Thyroid gland (tissue), 4 donors: ENCODE data around the gene SP140. TPM values are rescaled to one million over a fixed set of nuclear protein-coding genes. Genes with fewer than 3 reads are reported as not detected.

Experiments
- DNase-seq, 2 donors: peaks; one replicate each; pipeline ENCODE4 v3.0.0-alpha.2; 2019
- H3K27ac ChIP-seq, 3 donors: fragments of 200-600 bp; sonication (generic); 1 replicate in 2 of 3; 2 replicates in 1 of 3; pipeline ENCODE4 v1.5.1; 2016 to 2019; ENCODE audit warnings: mild to moderate bottlenecking in 1 of 3, moderate library complexity in 1 of 3
- H3K27me3 ChIP-seq: fragments of 200-600 bp; sonication (generic); one replicate; pipeline ENCODE4 v1.5.1; 2019
- H3K36me3 ChIP-seq, 2 donors: fragments of 200-600 bp; sonication (generic); one replicate each; pipeline ENCODE4 v1.5.1; 2016 to 2019
- H3K4me1 ChIP-seq, 2 donors: fragments of 200-600 bp; sonication (generic); one replicate each; pipeline ENCODE4 v1.5.1; 2017 to 2019
- H3K4me3 ChIP-seq, 3 donors: fragments of 200-600 bp; sonication (generic); replicated peaks in 1 of 3; 1 replicate in 2 of 3; 2 replicates in 1 of 3; pipeline ENCODE4 v1.5.1; 2016; ENCODE audit warnings: mild to moderate bottlenecking in 1 of 3
- H3K9me3 ChIP-seq: fragments of 200-600 bp; sonication (generic); one replicate; pipeline ENCODE4 v1.5.1; 2017
- POLR2A ChIP-seq, 2 donors: fragments of 450-650 bp; IDR thresholded peaks; one replicate each; pipeline ENCODE4 v1.6.1; 2017; ENCODE audit warnings: antibody characterized with exemption in 2 of 2, mild to moderate bottlenecking in 2 of 2, moderate library complexity in 1 of 2
- WGBS, 2 donors: methylation state at CpG; one replicate each; pipeline ENCODE4 v1.1.5; 2017; 5-methylcytosine and 5-hydroxymethylcytosine counted together
- intact Hi-C: fragments of 100-400 bp; cut with DNase I; formaldehyde crosslinking; loops from one replicate; pipeline ENCODE4 v1.15.1; 2023
- total RNA-seq, 4 donors: library from RNA; depleted of rRNA; stranded (reverse); fragments of >200 nt; gene quantifications; one replicate each; pipeline ENCODE4 v1.2.3, GENCODE V29; 2016
- TF ChIP-seq, protein P1 (sequence below), 6 experiments: fragments of 200-600 bp in 3 of 6; fragments of 450-650 bp in 3 of 6; sonication (generic) in 3 of 6; IDR thresholded peaks; one replicate each; pipeline ENCODE4 v1.5.1; 2016 to 2019; ENCODE audit warnings: antibody characterized with exemption in 6 of 6, mild to moderate bottlenecking in 2 of 6, inconsistent platforms in 1 of 6, moderate library complexity in 1 of 6

SP140 gene
- total RNA-seq, 4 donors from 2014 or later: 0.58 to 1.2 (median 0.95) TPM

DNA sequence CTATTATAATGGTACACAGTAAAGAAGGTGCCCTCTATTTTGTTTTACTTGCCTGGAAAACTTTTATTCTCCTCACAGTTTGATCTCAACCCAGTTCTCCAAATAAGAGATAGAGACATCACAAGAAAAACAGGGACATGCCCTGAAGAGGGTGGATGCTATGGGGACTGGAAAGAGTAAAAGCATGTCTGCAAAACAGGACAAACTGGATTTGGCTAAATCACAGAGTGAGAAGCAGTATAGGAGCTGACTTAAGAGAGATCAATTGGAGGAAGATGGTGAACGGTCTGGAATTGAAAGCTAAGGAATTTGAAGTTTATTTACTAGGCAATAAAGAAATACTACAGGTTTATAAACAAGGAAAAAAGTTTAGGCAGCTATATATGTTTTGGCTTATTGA, 134.5 kb downstream of the SP140 start:
- Histone ChIP-seq H3K27me3 (no peaks in the 10 kb centered on the region), H3K9me3 (no peaks in the 10 kb centered on the region), H3K36me3 (peaks cover 5 to 18% of the 10 kb centered on the region in 2 donors), H3K4me1 (no peaks in the 10 kb centered on the region), H3K4me3 (no peak overlapping the region), H3K27ac (no peak overlapping the region)
- TF ChIP-seq, protein P1, sequence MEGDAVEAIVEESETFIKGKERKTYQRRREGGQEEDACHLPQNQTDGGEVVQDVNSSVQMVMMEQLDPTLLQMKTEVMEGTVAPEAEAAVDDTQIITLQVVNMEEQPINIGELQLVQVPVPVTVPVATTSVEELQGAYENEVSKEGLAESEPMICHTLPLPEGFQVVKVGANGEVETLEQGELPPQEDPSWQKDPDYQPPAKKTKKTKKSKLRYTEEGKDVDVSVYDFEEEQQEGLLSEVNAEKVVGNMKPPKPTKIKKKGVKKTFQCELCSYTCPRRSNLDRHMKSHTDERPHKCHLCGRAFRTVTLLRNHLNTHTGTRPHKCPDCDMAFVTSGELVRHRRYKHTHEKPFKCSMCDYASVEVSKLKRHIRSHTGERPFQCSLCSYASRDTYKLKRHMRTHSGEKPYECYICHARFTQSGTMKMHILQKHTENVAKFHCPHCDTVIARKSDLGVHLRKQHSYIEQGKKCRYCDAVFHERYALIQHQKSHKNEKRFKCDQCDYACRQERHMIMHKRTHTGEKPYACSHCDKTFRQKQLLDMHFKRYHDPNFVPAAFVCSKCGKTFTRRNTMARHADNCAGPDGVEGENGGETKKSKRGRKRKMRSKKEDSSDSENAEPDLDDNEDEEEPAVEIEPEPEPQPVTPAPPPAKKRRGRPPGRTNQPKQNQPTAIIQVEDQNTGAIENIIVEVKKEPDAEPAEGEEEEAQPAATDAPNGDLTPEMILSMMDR (IDR thresholded peaks at IDR 0.05): no peak
- TF ChIP-seq POLR2A (IDR thresholded peaks at IDR 0.05): no peak
- WGBS, 2 donors: 44 to 47% methylated on average over 1 of the region's 1 CpG
- intact Hi-C loops: no loop called here
- no peak for DNase-seq

DNA sequence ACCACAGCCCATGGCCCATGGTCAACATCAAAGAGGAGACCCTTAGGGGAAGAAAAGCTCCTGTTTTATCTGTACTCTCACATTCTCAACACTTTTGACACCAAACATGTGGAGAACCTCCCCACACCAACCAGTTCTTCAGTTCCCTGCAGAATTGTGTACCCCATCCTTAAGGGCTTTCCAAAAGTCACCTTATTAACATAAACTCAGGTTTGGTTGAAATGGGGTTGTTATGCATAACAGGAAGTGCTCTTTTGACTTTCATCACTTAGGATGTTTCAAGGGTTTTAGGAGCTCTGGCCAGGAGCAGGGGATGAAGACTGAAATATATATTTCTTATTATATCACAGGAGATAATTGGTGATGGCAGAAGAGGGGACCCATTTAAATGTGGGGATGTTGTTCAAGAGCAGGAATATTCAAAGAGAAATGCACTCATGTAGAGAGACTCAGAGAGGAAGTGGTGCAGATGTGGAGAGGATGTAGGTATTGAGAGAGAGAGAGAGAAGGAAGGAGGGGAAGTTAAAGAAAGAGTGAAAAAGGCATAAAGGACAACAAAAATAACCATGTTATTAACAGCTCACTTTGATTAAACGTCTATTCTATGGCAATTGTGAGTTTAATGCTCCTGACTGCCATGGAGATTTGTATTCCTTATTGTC, 136.6 kb downstream of the SP140 start:
- peaks cover 5 to 20% of the 10 kb centered on the region in 2 donors for H3K36me3 ChIP-seq
- no peaks in the 10 kb centered on the region for H3K9me3 ChIP-seq
- H3K27me3 ChIP-seq: no peaks in the 10 kb centered on the region
- no peaks in the 10 kb centered on the region for H3K4me1 ChIP-seq
- 53 to 55% methylated on average over 1 of the region's 1 CpG for WGBS, 2 donors
- no peak for DNase-seq
- no peak overlapping the region for H3K27ac ChIP-seq
- no peak for TF ChIP-seq POLR2A (IDR thresholded peaks at IDR 0.05)
- TF ChIP-seq, protein P1 (IDR thresholded peaks at IDR 0.05): no peak
- intact Hi-C loops: no loop called here
- H3K4me3 ChIP-seq: no peak overlapping the region

Other genes with a start within 250 kb of the SP140 start
- gene SLC16A14, start 156.8 kb upstream of the SP140 start, total RNA-seq: 1 to 10 TPM; 1.8 to 3.8 (median 2.0) TPM
- gene SP110, start 5.8 kb upstream of the SP140 start, total RNA-seq: 10 to 100 TPM; 17.7 to 66.2 (median 23.5) TPM
- gene SP140L, start 101.5 kb downstream of the SP140 start, total RNA-seq: 10 to 100 TPM in 1 of 4 donors, 1 to 10 TPM in 3; 6.5 to 18.6 (median 8.4) TPM
- 100 to 1,000 TPM in 2 of 4 donors, 10 to 100 TPM in 2; 84.0 to 151 (median 98.0) TPM for gene SP100, start 190.5 kb downstream of the SP140 start, total RNA-seq